Right lobe of liver (tissue), 6 donors: ENCODE results near the gene VWC2. TPM values are rescaled to one million over a fixed set of nuclear protein-coding genes. Genes with fewer than 3 reads are reported as not detected.

Experiments
- ATAC-seq, 4 donors: fragments of 200-7000 bp; cut with Tn5 transposase; one replicate each; pipeline ENCODE4 v1.9.1; 2020; ENCODE audit warnings: mild to moderate bottlenecking in 4 of 4, moderate library complexity in 4 of 4
- DNase-seq, 3 donors: peaks; one replicate each; pipeline ENCODE4 v3.0.0-alpha.2; 2020
- H3K27ac ChIP-seq, 3 donors: fragments of 200-600 bp; one replicate each; pipeline ENCODE4 v1.8.0; 2022
- H3K27me3 ChIP-seq, 2 donors: fragments of 200-600 bp; one replicate each; pipeline ENCODE4 v1.8.0; 2022
- H3K36me3 ChIP-seq, 4 donors: fragments of 200-600 bp; sonication (generic) in 1 of 4; one replicate each; pipeline versions ENCODE4 v1.5.1 to v1.8.0; 2017 to 2022; ENCODE audit warnings: control low read depth in 1 of 4
- H3K4me1 ChIP-seq, 4 donors: fragments of 200-600 bp; sonication (generic) in 1 of 4; one replicate each; pipeline versions ENCODE4 v1.5.1 to v1.8.0; 2017 to 2022; ENCODE audit warnings: control low read depth in 1 of 4
- H3K4me3 ChIP-seq, 3 donors: fragments of 200-600 bp; one replicate each; pipeline ENCODE4 v1.8.0; 2022
- H3K9me3 ChIP-seq, 4 donors: fragments of 200-600 bp; sonication (generic) in 1 of 4; one replicate each; pipeline versions ENCODE4 v1.5.1 to v1.8.0; 2017 to 2022; ENCODE audit warnings: control low read depth in 1 of 4
- CTCF ChIP-seq, 4 donors: fragments of 200-600 bp in 3 of 4; fragments of 450-650 bp in 1 of 4; IDR thresholded peaks; one replicate each; pipeline versions ENCODE4 v1.5.1 to v1.8.0; 2016 to 2022; ENCODE audit warnings: antibody characterized with exemption in 4 of 4, mild to moderate bottlenecking in 2 of 4
- POLR2A ChIP-seq: fragments of 450-650 bp; IDR thresholded peaks from one replicate; pipeline ENCODE4 v1.6.1; 2017; ENCODE audit warnings: antibody characterized with exemption, mild to moderate bottlenecking
- WGBS: methylation state at CpG from one replicate; pipeline ENCODE4 v1.1.6; 2018; ENCODE audit warnings: low coverage, low lambda C conversion rate; ENCODE audit not compliant: insufficient coverage; ENCODE audit errors: missing lambda C conversion rate; 5-methylcytosine and 5-hydroxymethylcytosine counted together
- intact Hi-C, 2 donors: fragments of 100-400 bp; cut with DNase I; formaldehyde crosslinking; loops; one replicate each; pipeline versions ENCODE4 v1.11.2 to v1.14.1; 2022
- total RNA-seq, 6 experiments: library from RNA; depleted of rRNA in 2 of 6; stranded (reverse); fragments of >200 nt in 2 of 6; fragmentation: NEBNext Ultra II Directional in 3 of 6; extraction: Animal tissue kit (Norgen Biotek cat#: 25700) in 3 of 6; gene quantifications; one replicate each; pipeline versions ENCODE4 v1.1.0 to v1.2.4, GENCODE V29; 2016 to 2023
- donor health status: DM: no; HTN: yes; CAD: no.
- donor health status: DM: no; HTN: no; CAD: no.
- donor health status: DM: no; HTN: no; CAD: no.
- donor health status: DM: no; HTN: yes; CAD: no.
- donor health status: DM: no; HTN: yes; CAD: no.

Gene VWC2
- total RNA-seq, 6 experiments from 2014 or later: not detected

- Histone ChIP-seq H3K36me3 (no peaks in the 10 kb centered on the region), H3K4me1 (no peaks in the 10 kb centered on the region), H3K4me3 (no peak overlapping the region), H3K27ac (no peak overlapping the region), H3K9me3 (no peaks in the 10 kb centered on the region), H3K27me3 (no peaks in the 10 kb centered on the region)
- no peak for DNase-seq
- WGBS: 50% methylated on average over 1 of the region's 2 CpGs
- ATAC-seq: no peak
- TF ChIP-seq POLR2A: no peak
- no peak for TF ChIP-seq CTCF (IDR thresholded peaks at IDR 0.05)
- intact Hi-C loops: no loop called here
Observed at GRCh38 chr7:49931627-49932026, 158.2 kb downstream of the VWC2 start.

GRCh38 chr7:49937608-49938007, 164.2 kb downstream of the VWC2 start:
- Histone ChIP-seq H3K4me1 (no peaks in the 10 kb centered on the region), H3K9me3 (no peaks in the 10 kb centered on the region), H3K27me3 (no peaks in the 10 kb centered on the region), H3K27ac (no peak overlapping the region), H3K36me3 (no peaks in the 10 kb centered on the region), H3K4me3 (no peak overlapping the region)
- TF ChIP-seq CTCF (IDR thresholded peaks at IDR 0.05) (no peak), POLR2A (no peak)
- 66% methylated on average over 2 of the region's 2 CpGs for WGBS
- ATAC-seq: no peak
- intact Hi-C loops: no loop called here
- DNase-seq: no peak
